ENCODE measurements around the gene ZNHIT1.
A peak's percentile ranks its signal among the peaks of the same experiment; 100 is the strongest.

ZNHIT1 gene

GRCh38 chr7:101217388-101218235, at the start of gene ZNHIT1, which contains the start of gene PLOD3:
Gene ZNHIT1 (plus strand): TSS chr7:101218165. CDS start chr7:101218196, 31 bp downstream.
Gene PLOD3 (minus strand): TSS chr7:101217581. CDS start chr7:101217274, 307 bp downstream.
- peak; percentile 94 for DNase-seq (ENCODE audit: low read depth)

GRCh38 chr7:101168412-101169049, 49.4 kb upstream of the ZNHIT1 start:
- no peak for DNase-seq (ENCODE audit: low read depth)

GRCh38 chr7:101169110-101169837, 48.7 kb upstream of the ZNHIT1 start:
- no peak for DNase-seq (ENCODE audit: low read depth)

GRCh38 chr7:101169838-101170551, 48.0 kb upstream of the ZNHIT1 start:
- no peak for DNase-seq (ENCODE audit: low read depth)

GRCh38 chr7:101170617-101171441, 47.1 kb upstream of the ZNHIT1 start:
- DNase-seq (ENCODE audit: low read depth): no peak

- no peak for DNase-seq (ENCODE audit: low read depth)
Observed at GRCh38 chr7:101171442-101171837, 46.5 kb upstream of the ZNHIT1 start.

GRCh38 chr7:101172005-101172853, 45.7 kb upstream of the ZNHIT1 start:
- DNase-seq (ENCODE audit: low read depth): no peak

DNA sequence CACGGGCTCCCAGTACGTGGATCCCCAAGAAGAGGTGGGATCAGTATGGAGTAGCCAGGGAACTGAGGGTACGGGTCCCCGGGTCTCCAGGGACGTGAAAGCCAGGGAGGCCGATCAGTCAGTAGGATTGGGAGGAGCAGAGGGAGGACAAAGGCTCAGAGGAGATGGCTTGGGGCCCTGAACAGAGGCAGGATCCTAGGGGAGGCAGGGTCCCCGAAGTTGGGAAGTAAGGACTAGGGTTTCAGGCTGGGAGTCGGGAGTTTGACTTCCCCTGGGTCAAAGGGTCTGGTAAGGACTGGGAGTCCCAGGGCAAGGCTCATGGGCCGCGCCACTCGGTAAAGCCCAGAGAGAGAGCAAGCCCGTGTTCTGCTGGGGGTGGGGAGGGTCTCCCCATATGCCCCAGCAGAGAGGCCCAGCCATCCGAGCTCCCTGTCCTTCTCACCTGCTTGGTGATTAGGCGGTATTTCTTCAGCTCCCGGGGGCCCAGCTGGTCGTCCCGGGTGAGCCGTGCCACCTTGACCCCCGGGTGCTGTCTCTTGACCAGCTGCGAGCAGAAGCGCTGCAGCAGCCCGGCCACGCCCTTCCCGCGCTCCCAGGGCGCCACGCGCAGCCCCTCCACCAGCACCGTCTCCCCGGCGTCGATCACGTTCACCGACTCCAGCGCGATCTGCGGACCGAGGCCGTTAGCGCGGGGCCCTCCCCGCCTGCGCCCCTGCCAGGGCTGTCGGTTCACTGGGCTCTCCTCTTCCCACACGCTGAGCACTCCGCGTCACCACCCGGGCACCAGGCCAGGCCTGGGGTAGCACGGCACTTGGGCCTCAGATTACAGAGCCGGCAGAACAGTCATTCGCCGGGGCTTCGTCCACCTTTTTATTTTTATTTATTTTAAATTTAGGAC, 44.9 kb upstream of the ZNHIT1 start:
- DNase-seq (ENCODE audit: low read depth): no peak

DNA sequence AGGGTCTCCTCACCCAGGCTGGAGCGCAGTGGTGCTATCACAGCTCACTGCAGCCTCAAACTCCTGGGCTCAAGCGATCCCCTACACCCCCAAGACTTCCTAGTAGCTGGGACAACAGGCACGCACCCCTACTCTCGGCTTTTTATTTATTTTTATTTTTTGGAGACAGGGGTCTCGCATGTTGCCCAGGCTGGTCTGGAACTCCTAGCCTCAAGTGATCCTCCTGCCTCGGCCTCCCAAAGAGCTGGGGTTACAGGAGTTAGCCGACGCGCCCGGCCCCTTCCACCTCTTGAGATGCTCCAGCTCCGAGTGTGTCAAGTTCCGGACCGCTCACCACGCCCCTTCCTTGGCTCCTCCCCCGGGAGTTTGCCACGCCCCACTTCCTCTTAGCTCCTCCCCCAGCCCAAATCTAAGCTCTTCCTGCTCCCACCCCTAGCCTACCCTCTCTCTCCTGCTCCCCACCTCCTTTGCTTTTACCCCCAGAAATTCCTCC, 44.2 kb upstream of the ZNHIT1 start:
- DNase-seq (ENCODE audit: low read depth): no peak

- DNase-seq (ENCODE audit: low read depth): no peak
Observed at GRCh38 chr7:101174322-101174854, 43.6 kb upstream of the ZNHIT1 start.

DNA sequence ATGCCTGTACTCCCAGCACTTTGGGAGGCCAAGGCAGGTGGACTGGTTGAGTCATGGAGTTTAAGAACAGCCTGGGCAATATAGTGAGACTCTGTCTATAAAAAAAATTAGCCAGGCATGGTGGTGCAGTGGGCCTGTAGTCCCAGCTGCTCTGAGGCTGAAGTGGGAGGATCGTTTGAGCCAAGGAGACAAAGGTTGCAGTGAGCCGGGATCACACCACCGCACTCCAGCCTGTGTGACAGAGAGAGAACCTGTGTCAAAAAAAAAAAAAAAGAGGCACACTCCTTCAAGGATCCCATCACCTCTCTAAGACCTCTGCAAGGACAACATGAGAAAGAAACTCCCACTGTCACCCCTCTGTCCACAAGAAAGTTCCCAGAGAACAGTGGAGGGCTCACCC, 42.3 kb upstream of the ZNHIT1 start:
- no peak for DNase-seq (ENCODE audit: low read depth)

DNA sequence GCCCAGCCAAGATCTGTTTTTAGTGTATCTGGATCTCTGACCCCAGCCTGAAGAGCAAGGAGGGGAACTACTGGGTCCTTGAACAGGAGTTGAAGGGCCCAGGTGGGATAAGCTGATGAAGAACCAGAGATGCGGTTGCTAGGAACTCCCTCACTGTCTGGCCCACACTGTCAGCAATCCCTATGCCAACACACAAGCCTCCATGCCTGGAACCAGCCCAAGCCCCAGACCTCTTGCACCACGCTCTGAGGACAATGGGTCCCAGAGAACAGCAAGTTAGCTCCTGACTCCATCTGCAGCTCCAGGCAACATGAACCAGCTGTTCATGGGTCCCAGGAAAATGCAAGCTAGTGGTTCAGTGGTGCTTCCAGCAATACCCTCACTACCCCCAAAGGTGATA, 40.3 kb upstream of the ZNHIT1 start:
- no peak for DNase-seq (ENCODE audit: low read depth)

DNA sequence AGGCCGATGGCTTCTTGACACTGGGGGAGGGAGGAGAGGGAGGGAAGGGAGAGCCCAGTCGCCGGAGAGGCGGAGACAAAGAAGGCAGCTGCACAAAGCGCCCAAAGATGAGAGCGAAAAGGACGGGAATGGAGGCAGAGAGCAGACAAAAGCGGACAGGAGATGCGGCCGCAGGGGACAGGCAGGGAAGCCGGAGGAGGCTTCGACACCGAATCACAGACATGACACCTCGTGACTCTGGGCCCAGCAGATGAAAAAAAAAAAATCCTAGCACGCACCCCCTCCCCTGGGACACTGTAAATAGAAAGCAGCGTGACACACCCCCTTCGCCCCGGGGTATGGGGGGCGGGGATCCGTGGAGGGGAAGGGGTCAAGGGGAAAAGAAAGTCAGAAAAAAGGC, 38.8 kb upstream of the ZNHIT1 start:
- DNase-seq (ENCODE audit: low read depth): no peak

DNA sequence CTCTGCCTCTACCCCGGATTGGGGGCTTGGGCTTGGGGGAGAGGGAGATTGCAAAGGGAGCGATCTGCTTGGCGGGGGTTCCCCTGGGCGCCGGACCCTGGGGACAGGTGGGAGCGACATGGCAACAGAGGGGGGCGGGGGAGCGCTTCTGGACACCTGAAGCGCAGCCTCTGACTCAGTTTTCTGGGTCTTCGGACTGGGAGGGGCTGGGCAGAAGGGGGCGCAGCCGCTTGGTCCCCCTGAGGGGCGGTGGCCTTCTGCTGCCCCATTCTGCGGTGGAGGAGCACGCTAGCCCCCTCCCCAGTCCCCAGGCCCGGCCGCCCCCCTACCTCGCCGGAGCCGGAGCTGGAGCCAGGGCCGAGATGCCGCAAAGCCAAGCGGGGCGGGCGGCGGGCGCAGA, 38.3 kb upstream of the ZNHIT1 start:
- DNase-seq (ENCODE audit: low read depth): no peak

DNA sequence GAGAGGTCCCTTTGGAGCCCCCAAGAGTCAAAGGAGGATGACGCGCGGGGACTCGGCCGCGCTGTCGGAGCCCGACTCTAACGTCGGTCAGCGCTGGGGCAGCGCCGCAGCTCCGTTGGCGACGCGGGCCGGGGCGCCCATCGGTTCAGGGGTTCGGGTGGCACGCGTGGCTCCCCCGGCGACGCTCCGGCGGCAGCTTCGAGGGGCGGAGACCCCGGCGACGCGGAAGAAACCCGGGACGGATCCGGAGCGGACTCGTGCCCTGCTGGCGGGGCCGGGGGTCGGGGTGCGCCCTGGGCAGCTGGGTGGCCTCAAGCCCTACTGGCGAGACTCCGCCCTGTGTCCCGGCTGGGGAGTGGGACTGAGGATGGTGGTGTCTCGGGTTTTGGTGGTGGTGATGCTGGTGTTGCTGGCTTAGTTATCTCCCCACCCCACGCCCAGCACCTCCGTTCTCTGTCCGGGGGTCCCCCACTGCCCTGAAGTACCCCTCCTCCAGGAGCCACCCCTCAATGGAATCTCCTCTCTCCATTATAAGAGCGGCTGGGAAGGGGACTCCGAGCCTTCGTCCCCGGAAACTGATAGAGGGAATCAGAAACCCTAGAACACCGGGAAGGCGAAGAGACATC, 37.7 kb upstream of the ZNHIT1 start, which contains the start of gene NAT16:
Gene NAT16 (minus strand): TSS at position 164 of the 626 bp plus-strand sequence. CDS start 5,486 bp downstream, outside the sequence.
- DNase-seq (ENCODE audit: low read depth): no peak

DNA sequence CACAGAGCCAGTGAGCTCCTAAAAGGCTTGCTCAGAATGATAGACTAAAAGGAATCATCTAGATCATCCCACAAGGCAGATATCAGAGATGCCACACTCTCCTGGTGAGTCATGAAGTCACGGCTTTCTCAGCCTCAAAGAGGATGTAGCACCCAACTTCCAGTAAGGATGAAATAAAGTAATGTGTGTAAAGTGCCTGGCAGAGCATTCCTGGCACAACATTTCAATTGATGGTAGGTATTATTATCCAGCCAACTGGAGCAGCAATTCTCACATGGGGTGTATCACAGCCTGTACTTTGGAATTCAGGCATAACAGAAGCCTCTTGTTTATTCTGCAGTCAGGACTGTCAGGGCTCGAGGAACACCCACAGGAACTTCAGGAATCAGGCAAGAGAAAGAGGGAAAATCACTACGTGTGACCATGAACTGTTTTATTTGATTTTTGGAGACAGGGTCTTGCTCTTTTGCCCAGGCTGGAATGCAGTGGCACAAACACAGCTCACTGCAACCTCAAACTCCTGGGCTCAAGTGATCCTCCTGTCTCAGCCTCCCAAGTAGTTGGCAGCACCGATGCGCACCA, 32.6 kb upstream of the ZNHIT1 start:
- DNase-seq (ENCODE audit: low read depth): no peak

- DNase-seq (ENCODE audit: low read depth): no peak
Observed at GRCh38 chr7:101186194-101186593, 31.8 kb upstream of the ZNHIT1 start.

Data from non-pigmented ciliary epithelial cell (primary cell).